B cell (primary cell): ENCODE measurements around the gene CBL. TPM values are rescaled to one million over a fixed set of nuclear protein-coding genes. Genes with fewer than 3 reads are reported as not detected.

Experiments
- ATAC-seq: fragments of 200-7000 bp; cut with Tn5 transposase; one replicate; pipeline ENCODE4 v1.10.0; 2021; ENCODE audit warnings: low read depth, mild to moderate bottlenecking, moderate number of reproducible peaks, moderate library complexity
- CTCF ChIA-PET: fragments of 350-600 bp; sonication (Branson Sonifier 250); formaldehyde crosslinking; loops from one replicate; lab custom pipeline; 2021; ENCODE audit warnings: antibody characterized with exemption, inconsistent platforms; lab: Charles Lee
- POLR2A ChIA-PET: fragments of 350-600 bp; sonication (Branson Sonifier 250); formaldehyde crosslinking; loops from one replicate; lab custom pipeline; 2021; ENCODE audit warnings: antibody characterized with exemption; lab: Charles Lee
- DNase-seq: peaks from one replicate; pipeline ENCODE4 v3.0.0; 2013
- H2AFZ ChIP-seq: 2 replicates; pipeline ENCODE4 v1.6.1; 2012; ENCODE audit warnings: mild to moderate bottlenecking, low read depth, low read length; ENCODE audit not compliant: insufficient read depth, poor library complexity, severe bottlenecking
- H3K27ac ChIP-seq, 2 donors: 1 replicate in 1 of 2; 2 replicates in 1 of 2; pipeline ENCODE4 v1.5.1; 2012 to 2013; ENCODE audit warnings: low read length in 2 of 2, mild to moderate bottlenecking in 2 of 2, moderate library complexity in 1 of 2
- H3K27me3 ChIP-seq, 4 experiments: fragments of 200-600 bp in 1 of 4; sonication (generic) in 1 of 4; replicated peaks in 1 of 4; 1 replicate in 2 of 4; 2 replicates in 2 of 4; pipeline versions ENCODE4 v1.6.1 to v1.7.0; 2013 to 2016; ENCODE audit warnings: low read length in 3 of 4, mild to moderate bottlenecking in 2 of 4, mixed read lengths in 1 of 4, moderate library complexity in 1 of 4; ENCODE audit not compliant: insufficient read depth in 4 of 4, control insufficient read depth in 3 of 4; ENCODE audit errors: control extremely low read depth in 1 of 4
- H3K36me3 ChIP-seq, 2 experiments: replicated peaks in 1 of 2; 1 replicate in 1 of 2; 2 replicates in 1 of 2; pipeline versions ENCODE4 v1.6.1 to v1.7.1; 2013; ENCODE audit warnings: low read length in 1 of 2; ENCODE audit not compliant: insufficient read depth in 2 of 2, control insufficient read depth in 1 of 2; ENCODE audit errors: control extremely low read depth in 1 of 2, extremely low read depth in 1 of 2
- H3K4me1 ChIP-seq, 2 donors: fragments of 200-600 bp in 1 of 2; sonication (generic) in 1 of 2; 1 replicate in 1 of 2; 2 replicates in 1 of 2; pipeline versions ENCODE4 v1.5.1 to v1.6.1; 2013 to 2017; ENCODE audit warnings: low read length in 2 of 2; ENCODE audit not compliant: control insufficient read depth in 2 of 2, insufficient read depth in 2 of 2
- H3K4me2 ChIP-seq: replicated peaks from 2 replicates; pipeline ENCODE3; 2012; ENCODE audit warnings: mild to moderate bottlenecking, low read depth, low read length; ENCODE audit not compliant: poor library complexity, severe bottlenecking
- H3K4me3 ChIP-seq, 5 experiments: fragments of 200-600 bp in 1 of 5; sonication (generic) in 1 of 5; 1 replicate in 3 of 5; 2 replicates in 2 of 5; pipeline versions ENCODE4 v1.5.1 to v1.7.0; 2011 to 2016; ENCODE audit warnings: low read length in 4 of 5, mild to moderate bottlenecking in 4 of 5, low read depth in 2 of 5, control low read depth in 1 of 5, moderate library complexity in 1 of 5; ENCODE audit not compliant: insufficient read depth in 1 of 5; ENCODE audit errors: control extremely low read depth in 1 of 5, extremely low read depth in 1 of 5
- H3K79me2 ChIP-seq: fragments of 200-600 bp; sonication (generic); one replicate; pipeline ENCODE4 v1.6.0; 2016; ENCODE audit warnings: low read length; ENCODE audit not compliant: control insufficient read depth, insufficient read depth
- H3K9ac ChIP-seq: fragments of 200-600 bp; sonication (generic); 2 replicates; pipeline ENCODE4 v1.6.1; 2017; ENCODE audit warnings: mild to moderate bottlenecking, low read length, moderate library complexity
- H3K9me3 ChIP-seq, 3 donors: one replicate each; pipeline versions ENCODE4 v1.6.1 to v1.7.1; 2013; ENCODE audit warnings: low read length in 2 of 3; ENCODE audit not compliant: control insufficient read depth in 2 of 3, insufficient read depth in 1 of 3; ENCODE audit errors: control extremely low read depth in 1 of 3
- H4K20me1 ChIP-seq: 2 replicates; pipeline ENCODE4 v1.6.0; 2012; ENCODE audit warnings: mild to moderate bottlenecking, low read length; ENCODE audit not compliant: insufficient read depth, control insufficient read depth, poor library complexity, severe bottlenecking
- H3K27ac Mint-ChIP-seq: one replicate; pipeline ENCODE4 v1.8.0; 2021; ENCODE audit warnings: mixed read lengths
- H3K27me3 Mint-ChIP-seq: one replicate; pipeline ENCODE4 v1.8.0; 2021; ENCODE audit warnings: mixed read lengths
- H3K4me1 Mint-ChIP-seq: one replicate; pipeline ENCODE4 v1.8.0; 2021; ENCODE audit warnings: mixed read lengths
- H3K4me3 Mint-ChIP-seq: one replicate; pipeline ENCODE4 v1.8.0; 2021; ENCODE audit warnings: mixed read lengths
- H3K9me3 Mint-ChIP-seq: one replicate; pipeline ENCODE4 v1.8.0; 2022; ENCODE audit warnings: mixed read lengths; ENCODE audit not compliant: insufficient read depth
- CTCF ChIP-seq: fragments of 200-600 bp; IDR thresholded peaks from one replicate; pipeline ENCODE4 v1.8.0; 2022; ENCODE audit warnings: antibody characterized with exemption, mild to moderate bottlenecking
- EZH2 ChIP-seq: IDR thresholded peaks from 2 replicates; pipeline ENCODE4 v1.6.1; 2012; ENCODE audit warnings: borderline replicate concordance, low read depth, mild to moderate bottlenecking, moderate library complexity, low read length; ENCODE audit not compliant: insufficient read depth, poor library complexity, severe bottlenecking
- WGBS: methylation state at CpG from one replicate; pipeline ENCODE4 v1.1.5; 2013; ENCODE audit warnings: missing lambda C conversion rate; ENCODE audit not compliant: insufficient coverage; 5-methylcytosine and 5-hydroxymethylcytosine counted together
- intact Hi-C: fragments of 100-400 bp; cut with micrococcal nuclease; formaldehyde crosslinking; loops from one replicate; pipeline ENCODE4 v1.10.0; 2022
- polyA plus RNA-seq: library from polyadenylated mRNA; depleted of rRNA; stranded (reverse); fragments of >200 nt; gene quantifications from 2 replicates; pipeline ENCODE4 v1.2.3, GENCODE V29; 2012
- total RNA-seq, 2 donors: library from RNA; stranded (reverse); fragments of 120-200 nt in 1 of 2; gene quantifications; 1 replicate in 1 of 2; 2 replicates in 1 of 2; pipeline versions ENCODE4 v1.2.3 to v1.2.4, GENCODE V29; 2013 to 2022

CBL gene
- total and polyA plus RNA-seq, 2 donors (not counting 1 experiment from before 2014, with no cell fraction given), result 11.7 to 35.2 TPM

DNA sequence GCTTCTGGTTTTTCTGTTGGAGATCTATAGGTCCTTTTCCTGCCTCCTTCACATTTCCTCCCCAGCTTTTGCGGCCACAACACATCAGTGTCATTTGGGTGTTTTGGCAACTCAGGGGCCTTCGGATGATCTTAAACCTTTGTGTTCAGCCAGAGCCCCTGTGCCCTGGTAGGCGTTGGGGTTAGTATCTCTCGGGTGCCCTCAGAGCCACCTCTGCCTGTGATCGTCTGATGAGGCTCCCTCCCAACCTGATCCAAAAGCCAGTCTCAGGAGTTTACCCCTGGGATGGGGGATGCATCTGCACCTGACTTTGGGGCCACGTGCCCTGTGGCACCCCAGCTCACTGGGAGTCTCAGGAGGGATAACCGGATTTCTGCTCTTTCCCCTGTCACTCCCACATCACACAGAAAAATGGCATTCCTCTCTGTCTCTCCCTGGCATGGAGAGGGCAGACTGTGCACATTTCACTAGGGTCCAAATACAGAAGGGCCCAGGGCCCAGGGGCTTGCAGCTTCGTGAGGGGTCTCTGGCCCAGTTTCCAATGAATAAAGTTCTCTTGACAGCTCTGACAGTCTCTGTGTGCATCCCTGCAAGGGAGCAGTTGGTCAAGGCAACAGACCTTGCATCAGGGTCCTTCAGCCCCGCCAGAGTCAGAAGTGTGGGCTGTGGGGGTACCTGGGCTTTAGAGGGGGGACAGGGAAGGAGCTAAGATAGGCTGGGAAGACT is 130.8 kb downstream of the CBL start:
- Histone ChIP-seq H3K9ac (no peak overlapping the region), H3K4me3 (no peak overlapping the region), H2AFZ (no peak overlapping the region), H3K4me1 (peaks cover 36 to 43% of the 10 kb centered on the region in 2 donors), H3K27ac (no peak overlapping the region), H3K4me2 (no peak overlapping the region), H3K27me3 (peaks cover 0 to 34% (median 23%) of the 10 kb centered on the region in 4 experiments), H3K36me3 (peaks cover 0 to 2% of the 10 kb centered on the region in 2 experiments), H3K79me2 (peaks cover 14% of the 10 kb centered on the region), H4K20me1 (peaks cover 7% of the 10 kb centered on the region), H3K9me3 (peaks cover 0 to 3% (median 0%) of the 10 kb centered on the region in 3 donors)
- CTCF ChIA-PET, result interaction anchor here (2.0 to 4.0 kb wide), 3 partner anchors 11 to 19 kb away, joined by 7 to 45 read pairs (median 16); no protein-coding TSS in a partner anchor
- no peak for TF ChIP-seq CTCF
- no peak for TF ChIP-seq EZH2
- WGBS, result 97% methylated on average over 9 of the region's 9 CpGs
- DNase-seq (no peak), ATAC-seq (no peak)
- Mint-ChIP-seq H3K27me3 (peaks cover 21% of the 10 kb centered on the region), H3K4me3 (peak overlapping the region; percentile 99), H3K27ac (no peak overlapping the region), H3K9me3 (no peaks in the 10 kb centered on the region), H3K4me1 (peaks cover 39% of the 10 kb centered on the region)
- POLR2A ChIA-PET, result no interaction called here
- intact Hi-C loops, result no loop called here
